T-helper 1 cell treated with Interleukin-12 subunit alpha and Interleukin-12 subunit beta and Interleukin-4 antibody, amounts not matched to agents 30 μg/mL and 1 μg/mL, for 36 hours (primary cell): ENCODE measurements around the gene HCLS1.
A peak's percentile ranks its signal among the peaks of the same experiment; 100 is the strongest.
"Not testable (repeated sequence)": the region's sequence is repeated elsewhere in the genome, so short reads cannot be mapped to it uniquely, and the experiment has no call there.

Experiments used
- H3K27ac Mint-ChIP-seq: one replicate; pipeline ENCODE4 v1.8.0; 2021; ENCODE audit warnings: mild to moderate bottlenecking, mixed read lengths
- H3K27me3 Mint-ChIP-seq: one replicate; pipeline ENCODE4 v1.8.0; 2021; ENCODE audit warnings: low read depth, mixed read lengths
- H3K36me3 Mint-ChIP-seq: one replicate; pipeline ENCODE4 v1.8.0; 2021; ENCODE audit warnings: low read depth, mixed read lengths
- H3K4me1 Mint-ChIP-seq: one replicate; pipeline ENCODE4 v1.8.0; 2021; ENCODE audit warnings: low read depth, mixed read lengths
- H3K4me3 Mint-ChIP-seq: one replicate; pipeline ENCODE4 v1.8.0; 2021; ENCODE audit warnings: mild to moderate bottlenecking, moderate library complexity, mixed read lengths
- H3K9me3 Mint-ChIP-seq: one replicate; pipeline ENCODE4 v1.8.0; 2021; ENCODE audit warnings: mixed read lengths

The HCLS1 gene, protein sequence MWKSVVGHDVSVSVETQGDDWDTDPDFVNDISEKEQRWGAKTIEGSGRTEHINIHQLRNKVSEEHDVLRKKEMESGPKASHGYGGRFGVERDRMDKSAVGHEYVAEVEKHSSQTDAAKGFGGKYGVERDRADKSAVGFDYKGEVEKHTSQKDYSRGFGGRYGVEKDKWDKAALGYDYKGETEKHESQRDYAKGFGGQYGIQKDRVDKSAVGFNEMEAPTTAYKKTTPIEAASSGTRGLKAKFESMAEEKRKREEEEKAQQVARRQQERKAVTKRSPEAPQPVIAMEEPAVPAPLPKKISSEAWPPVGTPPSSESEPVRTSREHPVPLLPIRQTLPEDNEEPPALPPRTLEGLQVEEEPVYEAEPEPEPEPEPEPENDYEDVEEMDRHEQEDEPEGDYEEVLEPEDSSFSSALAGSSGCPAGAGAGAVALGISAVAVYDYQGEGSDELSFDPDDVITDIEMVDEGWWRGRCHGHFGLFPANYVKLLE

DNA sequence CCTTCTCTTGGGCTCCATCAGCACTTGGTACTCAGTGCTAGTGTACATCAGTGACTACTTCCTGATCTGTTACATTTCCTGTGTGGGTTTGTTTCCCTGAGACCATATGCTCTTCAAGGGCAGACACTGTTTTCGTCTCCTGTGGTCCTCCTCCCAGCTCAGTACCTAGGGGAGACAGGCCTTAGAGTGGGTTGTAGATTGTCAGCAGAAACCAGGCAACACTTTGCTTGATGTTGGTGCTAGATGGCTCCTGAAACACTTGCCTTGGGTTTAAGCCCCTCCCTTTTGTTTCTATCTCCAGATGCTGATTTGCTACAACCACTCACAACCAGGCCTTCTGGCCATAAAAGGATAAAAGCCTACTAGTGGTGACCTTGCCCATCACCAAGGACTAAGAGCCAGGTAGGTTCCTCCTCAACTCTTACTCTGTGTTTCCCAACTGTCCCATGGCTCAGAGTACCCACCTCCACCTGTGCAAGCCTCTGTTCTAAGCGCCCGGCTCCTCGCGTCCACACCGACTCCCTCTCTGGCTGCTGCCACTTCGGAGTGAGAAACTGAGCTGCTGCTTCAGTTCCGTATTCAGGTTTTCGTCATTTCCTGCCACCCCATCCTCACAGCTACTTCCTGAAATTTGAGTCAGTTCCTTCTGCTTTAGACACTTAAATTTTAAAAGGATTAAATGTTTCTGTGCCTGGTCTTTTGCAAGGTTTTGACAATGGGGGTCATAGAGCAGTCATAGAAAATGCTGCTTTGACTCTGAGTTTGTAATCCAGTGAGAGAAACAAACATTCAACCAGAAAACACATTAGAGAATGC lies at the start of gene HCLS1:
TSS of gene HCLS1 (minus strand) at position 548 of the 816 bp plus-strand sequence. CDS start 2,556 bp downstream, outside the sequence.
- peak within 1 kb of the TSS; percentile 98 for H3K27ac Mint-ChIP-seq
- peaks cover 72% of the 10 kb centered on the region for H3K36me3 Mint-ChIP-seq
- H3K4me1 Mint-ChIP-seq: peaks cover 47% of the 10 kb centered on the region
- peak within 1 kb of the TSS; percentile 94 for H3K4me3 Mint-ChIP-seq
- no peaks in the 10 kb centered on the region for H3K9me3 Mint-ChIP-seq
- H3K27me3 Mint-ChIP-seq: no peaks in the 10 kb centered on the region

DNA sequence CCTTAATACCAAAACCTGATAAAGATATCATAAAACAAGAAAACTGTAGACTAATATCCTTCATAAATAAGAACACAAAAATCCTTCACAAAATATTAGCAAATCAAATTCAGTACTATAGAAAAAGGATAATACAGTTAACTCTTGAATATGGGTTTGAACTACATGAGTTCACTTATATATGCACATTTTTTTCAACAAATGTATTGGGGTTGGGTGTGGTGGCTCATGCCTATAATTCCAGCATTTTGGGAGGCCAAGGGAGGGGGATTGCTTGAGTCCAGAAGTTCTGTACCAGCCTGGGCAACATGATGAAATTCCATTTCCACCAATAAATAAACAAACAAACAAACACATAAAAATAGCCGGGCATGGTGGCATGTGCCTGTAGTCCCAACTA lies 49.6 kb upstream of the HCLS1 start:
- Mint-ChIP-seq H3K27ac (no peak overlapping the region), H3K9me3 (no peaks in the 10 kb centered on the region), H3K36me3 (peaks cover 44% of the 10 kb centered on the region), H3K27me3 (no peaks in the 10 kb centered on the region), H3K4me3 (no peak overlapping the region), H3K4me1 (no peaks in the 10 kb centered on the region)

DNA sequence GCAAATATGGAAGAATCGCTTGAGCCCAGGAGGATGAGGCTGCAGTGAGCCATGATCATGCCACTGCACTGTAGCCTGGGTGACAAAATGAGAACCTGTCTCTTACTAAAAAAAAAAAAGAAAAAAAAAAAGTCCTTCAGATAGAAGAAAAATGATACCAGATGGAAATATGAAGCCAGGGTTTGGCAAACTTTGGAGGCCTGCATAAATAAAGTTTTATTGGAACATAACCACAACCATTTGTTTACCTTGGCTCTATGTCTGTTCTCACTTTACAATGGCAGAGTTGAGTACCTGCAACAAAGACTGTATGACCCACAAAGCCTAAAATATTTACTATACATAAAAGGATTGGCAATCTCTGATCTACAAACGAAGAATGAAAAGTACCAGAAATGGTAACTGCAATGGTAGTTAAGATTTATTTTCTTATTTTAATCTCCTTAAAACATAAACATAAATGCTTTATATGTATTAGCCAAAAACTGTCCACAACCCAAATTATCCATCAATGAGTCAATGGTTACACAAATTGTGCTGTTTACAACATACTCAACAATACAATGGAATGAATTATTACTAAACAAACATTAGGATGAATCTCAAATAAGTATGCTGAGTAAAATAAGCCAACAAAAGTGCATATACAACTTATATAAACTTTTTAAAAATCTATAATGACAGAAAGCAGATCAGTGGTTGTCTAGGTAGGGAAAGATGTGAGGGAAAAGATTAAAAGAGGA lies 47.0 kb upstream of the HCLS1 start:
- Mint-ChIP-seq H3K27ac (no peak overlapping the region), H3K27me3 (no peaks in the 10 kb centered on the region), H3K4me1 (no peaks in the 10 kb centered on the region), H3K9me3 (no peaks in the 10 kb centered on the region), H3K36me3 (peaks cover 51% of the 10 kb centered on the region), H3K4me3 (no peak overlapping the region)

DNA sequence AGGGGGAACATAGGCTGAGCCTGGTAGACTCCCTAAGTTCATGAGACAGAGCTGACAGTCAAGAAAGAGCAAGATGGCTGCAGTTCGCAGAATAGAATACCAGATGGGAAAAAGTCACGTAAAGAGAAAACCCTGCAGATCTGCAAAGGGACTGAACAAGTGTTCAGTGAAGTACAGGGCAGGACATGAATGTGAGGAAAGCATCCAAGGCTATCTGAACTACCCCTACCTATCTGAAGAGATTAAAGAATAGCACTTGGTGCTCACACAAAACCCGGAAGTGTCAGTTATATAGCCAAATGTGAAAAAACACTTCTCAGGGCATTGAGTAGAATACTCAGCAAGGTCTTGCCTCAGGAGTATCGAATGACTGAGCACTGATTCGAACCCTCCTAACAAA lies 44.8 kb upstream of the HCLS1 start:
- H3K4me1 Mint-ChIP-seq: no peaks in the 10 kb centered on the region
- H3K36me3 Mint-ChIP-seq: peaks cover 56% of the 10 kb centered on the region

DNA sequence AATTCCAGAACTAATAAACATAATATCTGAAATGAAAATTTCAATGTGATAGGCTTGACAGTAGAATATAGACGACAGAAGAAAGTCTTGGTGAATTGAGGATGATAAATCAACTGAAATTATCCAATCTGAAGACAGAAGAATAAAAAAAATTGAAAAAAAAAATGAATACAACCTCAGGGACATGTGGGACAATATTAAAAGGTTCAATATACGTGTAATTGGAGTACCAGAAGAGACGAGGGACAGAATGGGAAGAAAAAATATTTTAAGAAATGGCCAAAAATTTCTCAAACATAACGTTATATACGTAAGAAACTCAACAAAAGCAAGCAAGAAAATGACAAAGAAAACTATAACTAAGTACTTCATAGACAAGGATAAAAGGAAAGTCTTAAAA lies 43.3 kb upstream of the HCLS1 start:
- Mint-ChIP-seq H3K4me3 (no peak overlapping the region), H3K27ac (no peak overlapping the region), H3K4me1 (no peaks in the 10 kb centered on the region), H3K36me3 (peaks cover 49% of the 10 kb centered on the region), H3K27me3 (no peaks in the 10 kb centered on the region), H3K9me3 (no peaks in the 10 kb centered on the region)

More for the DNA sequence above, 44.8 kb upstream of the HCLS1 start:
- H3K9me3 Mint-ChIP-seq: no peaks in the 10 kb centered on the region
- no peaks in the 10 kb centered on the region for H3K27me3 Mint-ChIP-seq
- no peak overlapping the region for H3K27ac Mint-ChIP-seq
- no peak overlapping the region for H3K4me3 Mint-ChIP-seq

DNA sequence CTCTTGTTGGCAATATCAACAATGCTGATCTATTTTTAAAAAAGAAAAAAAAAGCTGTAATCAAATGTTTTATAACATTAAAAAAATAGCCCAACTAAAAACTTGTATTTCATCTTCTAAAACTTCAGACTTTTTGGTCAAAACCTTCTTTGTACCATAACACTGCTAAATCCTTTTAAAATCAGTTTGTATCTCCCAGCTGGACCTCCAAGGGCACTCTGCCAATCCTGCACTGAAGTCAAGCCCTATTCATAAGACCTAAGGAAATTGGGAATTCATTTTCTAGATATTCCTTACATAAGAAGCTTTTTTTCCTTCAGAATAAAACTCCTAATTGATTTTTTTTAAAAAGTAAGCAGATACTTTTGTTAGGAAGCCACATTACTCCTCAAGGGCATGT lies 38.2 kb upstream of the HCLS1 start:
- Mint-ChIP-seq H3K4me3 (no peak overlapping the region), H3K27ac (no peak overlapping the region), H3K9me3 (no peaks in the 10 kb centered on the region), H3K27me3 (no peaks in the 10 kb centered on the region), H3K36me3 (peaks cover 44% of the 10 kb centered on the region), H3K4me1 (peaks cover 4% of the 10 kb centered on the region)

DNA sequence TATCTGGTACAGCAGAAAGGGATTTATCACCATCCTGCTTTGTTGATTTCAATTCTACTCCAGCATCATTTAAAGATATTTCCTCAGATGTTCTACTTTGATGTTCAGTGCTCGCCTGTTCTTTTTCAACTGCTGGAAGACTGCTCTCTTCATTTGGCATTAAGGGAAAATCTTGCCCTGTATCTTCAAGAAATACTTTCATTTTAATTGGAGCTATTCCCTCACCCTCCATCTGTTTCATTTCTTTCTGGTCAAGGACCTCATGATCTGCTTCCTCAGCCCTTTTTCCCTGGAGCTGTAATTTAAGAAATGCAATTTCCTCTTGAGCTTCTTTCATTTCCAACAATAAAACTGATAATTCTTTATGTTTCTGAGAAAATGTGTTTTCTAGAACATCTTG lies 37.8 kb upstream of the HCLS1 start:
- Mint-ChIP-seq H3K4me1 (peaks cover 4% of the 10 kb centered on the region), H3K36me3 (peaks cover 40% of the 10 kb centered on the region), H3K9me3 (no peaks in the 10 kb centered on the region)

DNA sequence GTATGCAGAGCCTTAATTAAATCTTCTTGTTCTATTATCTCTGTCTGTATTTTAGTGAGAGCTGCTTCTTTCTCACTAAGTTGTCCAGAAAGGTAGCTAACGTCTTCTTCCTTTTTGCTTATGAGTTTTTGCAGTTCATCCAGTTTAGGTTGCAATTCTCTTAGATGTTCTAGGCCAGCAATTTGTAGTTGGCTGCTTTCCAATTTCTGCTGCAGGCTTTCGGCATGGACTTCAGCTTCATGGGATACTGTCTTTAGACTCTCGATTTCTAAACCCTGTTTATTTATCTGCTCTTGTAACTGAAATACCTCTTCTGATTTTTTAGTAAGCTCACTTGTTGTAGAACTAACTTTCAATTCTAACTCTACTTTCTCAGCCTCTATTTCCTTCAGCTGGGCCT lies 35.5 kb upstream of the HCLS1 start:
- H3K4me1 Mint-ChIP-seq: peaks cover 15% of the 10 kb centered on the region
- no peaks in the 10 kb centered on the region for H3K27me3 Mint-ChIP-seq
- no peaks in the 10 kb centered on the region for H3K9me3 Mint-ChIP-seq

More for the DNA sequence above, 37.8 kb upstream of the HCLS1 start:
- Mint-ChIP-seq H3K27ac (no peak overlapping the region), H3K27me3 (no peaks in the 10 kb centered on the region), H3K4me3 (no peak overlapping the region)

DNA sequence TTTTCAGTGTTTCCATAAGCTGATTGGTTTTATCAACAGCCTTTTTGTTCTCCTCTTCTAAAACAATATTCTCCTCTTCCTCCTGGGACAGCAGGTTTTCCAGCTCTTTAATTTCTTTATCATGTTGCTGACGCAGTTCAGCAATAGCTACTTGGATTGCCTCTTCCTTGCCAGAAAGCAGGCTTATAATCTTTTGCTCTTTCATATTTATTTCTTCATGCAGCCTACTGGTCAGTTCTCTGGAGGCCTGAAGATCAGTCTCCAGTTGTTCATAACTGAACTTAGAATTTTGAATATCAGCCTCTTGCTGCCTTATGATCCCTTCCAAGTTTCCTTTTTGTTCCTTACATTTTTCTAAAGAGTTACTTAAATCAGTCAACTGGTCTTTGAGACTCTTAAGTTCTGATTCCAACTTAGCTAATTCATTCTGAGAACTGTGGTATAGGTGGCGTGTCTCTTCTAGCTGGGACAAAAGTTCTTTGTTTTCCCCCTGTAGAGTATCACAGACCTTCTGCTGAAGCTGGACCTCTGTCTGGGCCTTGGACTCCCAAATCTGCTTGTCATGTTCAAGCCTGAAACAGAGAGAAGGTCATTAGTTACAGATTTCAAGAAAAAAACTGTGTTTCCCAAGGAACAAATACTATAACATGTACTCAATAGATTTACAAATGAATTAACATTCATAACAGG lies 31.5 kb upstream of the HCLS1 start:
- Mint-ChIP-seq H3K36me3 (peaks cover 35% of the 10 kb centered on the region), H3K4me3 (no peak overlapping the region), H3K9me3 (no peaks in the 10 kb centered on the region), H3K4me1 (peaks cover 18% of the 10 kb centered on the region), H3K27me3 (no peaks in the 10 kb centered on the region), H3K27ac (peak overlapping the region; percentile 83)

More for the DNA sequence above, 35.5 kb upstream of the HCLS1 start:
- H3K4me3 Mint-ChIP-seq: no peak overlapping the region
- no peak overlapping the region for H3K27ac Mint-ChIP-seq
- peaks cover 43% of the 10 kb centered on the region for H3K36me3 Mint-ChIP-seq

DNA sequence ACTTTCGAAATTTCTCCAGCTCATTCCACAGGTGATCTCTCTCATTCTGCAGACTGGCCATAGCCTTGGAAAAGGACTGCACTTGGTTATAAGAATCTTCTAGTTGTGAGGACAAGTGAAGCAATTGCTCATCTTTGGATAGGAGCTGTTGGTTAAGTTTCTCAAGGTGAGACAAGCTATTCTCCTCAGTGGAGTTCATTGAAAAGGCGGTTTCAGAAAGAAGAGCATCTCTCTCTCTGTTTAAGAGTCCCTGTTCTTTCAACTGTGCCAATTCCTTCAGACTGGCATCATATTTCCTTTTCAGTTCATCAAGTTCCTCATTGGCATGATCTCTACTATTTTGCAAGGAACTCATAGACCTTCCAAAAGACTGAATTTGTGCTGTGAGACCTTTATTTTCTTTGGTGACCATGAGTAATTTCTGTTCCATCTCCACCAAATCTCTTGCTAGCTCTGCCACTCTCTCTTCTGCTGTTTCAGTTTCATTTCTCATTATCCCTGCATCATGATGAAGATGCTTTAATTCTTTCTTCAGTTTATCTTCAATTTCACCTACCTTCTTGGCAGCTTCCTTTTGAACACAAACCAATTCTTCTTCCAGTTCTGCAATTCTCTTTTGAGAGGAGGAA lies 30.2 kb upstream of the HCLS1 start:
- H3K27ac Mint-ChIP-seq: peak overlapping the region; percentile 83
- H3K4me3 Mint-ChIP-seq: peak overlapping the region; percentile 40
- H3K4me1 Mint-ChIP-seq: peaks cover 17% of the 10 kb centered on the region
- peaks cover 40% of the 10 kb centered on the region for H3K36me3 Mint-ChIP-seq
- no peaks in the 10 kb centered on the region for H3K9me3 Mint-ChIP-seq
- H3K27me3 Mint-ChIP-seq: no peaks in the 10 kb centered on the region

DNA sequence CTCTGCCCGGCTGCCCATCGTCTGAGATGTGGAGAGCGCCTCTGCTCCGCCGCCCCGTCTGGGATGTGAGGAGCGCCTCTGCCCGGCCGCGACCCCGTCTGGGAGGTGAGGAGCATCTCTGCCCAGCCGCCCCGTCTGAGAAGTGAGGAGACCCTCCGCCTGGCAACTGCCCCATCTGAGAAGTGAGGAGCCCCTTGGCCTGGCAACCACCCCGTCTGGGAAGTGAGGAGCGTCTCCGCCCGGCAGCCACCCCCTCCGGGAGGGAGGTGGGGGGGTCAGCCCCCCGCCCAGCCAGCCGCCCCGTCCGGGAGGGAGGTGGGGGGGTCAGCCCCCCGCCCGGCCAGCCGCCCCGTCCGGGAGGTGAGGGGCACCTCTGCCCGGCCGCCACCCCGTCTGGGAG lies 28.0 kb upstream of the HCLS1 start:
- Mint-ChIP-seq H3K36me3 (peaks cover 50% of the 10 kb centered on the region), H3K9me3 (peaks cover 10% of the 10 kb centered on the region), H3K4me1 (peaks cover 17% of the 10 kb centered on the region)
- H3K27ac Mint-ChIP-seq, H3K4me3 Mint-ChIP-seq, H3K27me3 Mint-ChIP-seq: not testable (repeated sequence)

DNA sequence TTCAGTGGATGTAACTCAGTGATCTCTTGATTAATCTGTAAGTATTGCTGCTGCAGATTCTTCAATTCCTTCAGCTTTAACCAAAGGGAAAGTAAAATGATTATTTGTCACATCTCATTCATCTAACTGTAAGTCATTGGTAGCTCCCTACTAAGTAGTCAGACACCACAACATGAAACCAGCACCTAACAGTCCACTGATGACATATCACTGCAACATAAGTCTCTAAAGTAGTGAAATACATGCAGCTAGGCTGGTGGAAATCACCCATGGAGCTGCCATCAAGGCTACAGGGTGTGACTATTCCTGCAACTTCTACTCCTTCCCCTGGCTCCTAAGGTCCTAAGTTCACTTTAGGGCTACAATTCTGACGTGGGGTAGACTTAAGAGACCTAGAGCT lies 21.1 kb upstream of the HCLS1 start:
- Mint-ChIP-seq H3K9me3 (peaks cover 10% of the 10 kb centered on the region), H3K27ac (no peak overlapping the region), H3K36me3 (peaks cover 56% of the 10 kb centered on the region), H3K27me3 (no peaks in the 10 kb centered on the region), H3K4me3 (no peak overlapping the region), H3K4me1 (peaks cover 4% of the 10 kb centered on the region)

DNA sequence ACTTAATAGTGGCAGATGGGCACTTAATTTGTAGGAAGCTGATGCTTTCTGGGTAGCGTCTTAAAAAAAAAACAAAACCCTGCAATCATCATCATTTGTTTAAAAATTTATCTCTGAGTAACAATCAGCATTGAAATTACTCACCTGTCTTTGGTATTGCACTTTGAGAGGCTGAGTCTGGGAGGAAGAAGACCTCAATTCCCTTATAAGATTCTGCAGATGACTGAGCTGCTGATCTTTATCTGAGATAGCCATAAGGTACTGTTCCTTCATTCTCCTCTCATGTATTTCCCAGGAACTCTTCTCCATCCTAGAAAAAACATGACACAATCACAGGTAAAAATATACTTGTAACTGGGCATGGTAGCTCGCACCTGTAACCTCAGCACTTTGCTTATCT lies 16.4 kb upstream of the HCLS1 start:
- H3K27ac Mint-ChIP-seq: no peak overlapping the region
- no peaks in the 10 kb centered on the region for H3K27me3 Mint-ChIP-seq
- H3K4me1 Mint-ChIP-seq: peaks cover 1% of the 10 kb centered on the region
- peaks cover 55% of the 10 kb centered on the region for H3K36me3 Mint-ChIP-seq
- no peaks in the 10 kb centered on the region for H3K9me3 Mint-ChIP-seq
- no peak overlapping the region for H3K4me3 Mint-ChIP-seq
